GM19438 (cell line): ENCODE measurements around the gene APOA1.

Experiments used
- ATAC-seq: cut with Tn5 transposase; IDR thresholded peaks from one replicate; pipeline ENCODE4 v1.9.1; 2021; ENCODE audit warnings: low read depth; ENCODE audit not compliant: unreplicated experiment

Gene APOA1

GRCh38 chr11:116860303-116860702 is 22.9 kb upstream of the APOA1 start:
- no peak for ATAC-seq

GRCh38 chr11:116859175-116859574 is 21.8 kb upstream of the APOA1 start:
- ATAC-seq, result no peak

DNA sequence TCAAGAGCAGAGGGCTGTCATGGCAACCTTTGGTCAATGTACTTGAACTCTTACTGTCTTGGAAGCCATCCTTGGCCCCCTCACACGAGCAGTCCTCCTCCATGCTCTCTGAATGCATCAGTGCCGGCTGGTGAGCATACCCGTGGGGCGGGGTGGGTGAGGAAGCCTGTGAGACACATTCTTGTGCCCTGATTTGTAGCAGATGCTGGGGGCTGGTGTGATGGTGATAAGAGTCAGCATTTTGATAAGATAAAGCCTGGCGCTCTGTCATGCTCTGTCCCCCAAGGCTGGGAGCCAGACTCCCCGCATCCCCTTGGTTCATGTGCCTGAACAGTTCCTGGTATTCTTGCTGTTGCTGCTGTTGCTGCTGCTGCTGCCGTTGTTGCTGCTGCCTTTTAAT is 20.5 kb upstream of the APOA1 start:
- ATAC-seq, result no peak

DNA sequence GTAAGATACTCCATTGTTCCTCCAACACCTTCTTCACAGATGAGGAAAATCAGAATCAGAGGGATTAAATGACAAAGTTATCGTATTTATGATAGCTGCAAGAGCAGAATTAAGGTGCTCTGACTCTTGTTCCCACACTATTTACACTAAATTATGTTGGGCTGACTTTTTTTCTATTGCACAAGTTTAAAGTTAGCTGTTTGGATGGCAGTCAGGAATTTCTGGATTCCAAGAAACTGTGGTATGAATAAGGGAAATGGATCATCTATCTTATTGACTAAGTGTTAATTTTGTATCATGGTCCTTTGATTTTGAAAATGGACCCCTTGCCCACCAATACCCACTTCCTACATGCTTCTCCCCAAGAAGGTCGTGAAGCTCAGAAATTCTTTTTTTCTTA is 19.9 kb upstream of the APOA1 start:
- ATAC-seq, result no peak

GRCh38 chr11:116856423-116856822 is 19.0 kb upstream of the APOA1 start:
- ATAC-seq, result no peak

DNA sequence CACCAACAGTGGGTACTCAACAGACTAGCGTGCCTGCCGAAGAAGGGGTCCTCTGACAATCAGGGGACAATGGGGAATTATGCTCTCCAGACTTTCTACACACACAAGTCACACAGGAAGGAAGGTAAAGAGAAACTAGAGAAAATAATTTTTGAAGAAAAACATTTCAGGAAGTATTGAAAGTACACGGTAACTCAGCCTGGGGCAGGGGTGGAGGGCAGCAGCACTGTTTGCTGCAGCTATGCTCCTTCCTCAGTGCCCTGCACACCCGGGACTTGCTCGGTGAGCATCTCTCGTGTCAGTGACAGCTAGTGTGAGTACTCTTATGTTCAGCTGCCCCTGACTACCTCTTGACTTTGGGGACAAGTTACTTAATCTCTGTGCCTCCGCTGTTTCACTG is 18.0 kb upstream of the APOA1 start:
- no peak for ATAC-seq

DNA sequence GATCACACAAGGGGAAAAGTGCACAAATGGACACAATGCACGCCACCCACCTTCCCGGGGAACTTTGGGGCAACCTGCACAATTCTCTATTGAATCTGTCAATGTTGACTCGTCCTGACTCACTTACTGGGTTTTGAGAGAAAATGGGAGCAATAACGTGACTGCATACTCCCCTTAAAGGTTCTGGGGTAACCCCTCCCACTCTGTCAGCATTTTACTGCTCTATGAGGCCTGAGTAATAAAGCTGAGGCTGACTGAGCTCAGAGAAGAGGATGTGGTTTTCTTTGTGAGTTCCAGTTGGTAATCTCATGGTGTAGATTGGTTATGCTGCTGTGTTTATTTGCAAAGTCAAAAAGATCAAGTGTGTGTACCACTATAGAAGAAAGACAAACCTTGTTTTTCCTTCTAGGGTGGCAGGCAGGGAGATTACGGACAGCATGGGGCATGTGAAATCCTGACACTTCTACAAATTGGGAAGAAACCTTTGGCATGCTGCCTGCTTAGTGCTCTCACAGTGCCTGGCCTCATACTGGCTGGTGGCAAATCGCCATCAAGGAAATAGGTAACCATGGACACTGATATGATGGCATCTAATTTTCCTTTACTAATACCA is 16.1 kb upstream of the APOA1 start:
- peak; percentile 95 for ATAC-seq

- no peak for ATAC-seq
Measured at GRCh38 chr11:116852261-116853031, 15.0 kb upstream of the APOA1 start.

DNA sequence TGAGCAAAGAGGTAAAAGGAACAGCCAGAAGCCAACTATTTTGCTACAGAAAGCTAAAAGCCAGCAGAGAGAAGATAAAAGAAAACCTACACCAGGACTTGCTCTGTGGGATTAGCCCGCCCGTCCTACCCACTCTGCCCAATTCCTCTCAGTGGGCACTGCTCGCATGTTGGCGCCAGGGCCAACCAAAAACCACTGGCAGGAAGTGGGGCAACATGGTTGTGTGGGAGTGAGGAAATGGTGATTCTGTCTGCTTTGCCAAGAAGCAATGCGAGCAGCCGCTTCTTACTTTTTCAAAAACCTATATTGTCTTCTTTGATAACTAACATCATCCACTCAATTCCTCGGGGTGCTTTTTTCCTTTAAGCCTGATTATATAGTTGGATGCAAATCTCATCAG is 14.2 kb upstream of the APOA1 start:
- ATAC-seq, result no peak

GRCh38 chr11:116849486-116849885 is 12.1 kb upstream of the APOA1 start:
- ATAC-seq, result no peak

DNA sequence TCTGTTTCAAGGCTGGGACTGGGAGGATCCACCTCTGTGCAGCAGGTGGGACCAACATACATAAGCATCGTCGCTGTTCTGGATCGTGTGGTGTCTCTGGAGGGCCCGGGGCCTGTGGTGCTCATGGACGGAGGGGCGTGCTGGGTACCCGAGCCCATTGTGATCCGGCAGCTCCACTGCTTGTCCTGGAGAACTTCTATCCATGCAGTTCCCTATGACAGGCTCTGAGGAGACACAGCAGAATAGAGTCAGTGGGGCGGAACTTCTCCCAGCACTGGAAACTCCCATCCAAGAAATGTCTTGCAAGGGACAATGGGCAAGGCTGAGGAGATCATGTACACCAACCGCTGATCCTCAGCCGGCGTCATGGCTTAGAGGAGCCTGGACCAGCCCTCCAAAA is 11.6 kb upstream of the APOA1 start:
- no peak for ATAC-seq

DNA sequence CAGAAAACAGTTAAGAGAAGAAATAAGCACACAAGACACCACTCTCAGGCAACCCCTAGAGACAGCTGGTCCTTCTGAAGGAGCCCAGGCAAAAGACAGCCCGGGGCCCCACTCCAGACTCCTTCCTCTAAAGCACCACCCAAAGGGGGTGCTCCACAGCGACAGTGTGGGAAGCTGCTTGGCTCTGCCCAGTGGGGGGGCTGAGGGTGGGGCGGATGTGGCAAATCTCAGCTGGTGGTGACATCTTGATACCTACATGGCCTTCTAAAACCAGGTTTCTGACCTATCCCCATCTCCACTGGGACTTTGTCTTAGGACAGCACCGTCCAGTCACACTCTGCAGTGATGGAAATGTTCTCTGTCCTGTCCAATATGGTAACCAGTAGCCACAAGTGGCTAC is 10.2 kb upstream of the APOA1 start:
- no peak for ATAC-seq

- ATAC-seq, result no peak
Measured at GRCh38 chr11:116844722-116845121, 7.3 kb upstream of the APOA1 start.

DNA sequence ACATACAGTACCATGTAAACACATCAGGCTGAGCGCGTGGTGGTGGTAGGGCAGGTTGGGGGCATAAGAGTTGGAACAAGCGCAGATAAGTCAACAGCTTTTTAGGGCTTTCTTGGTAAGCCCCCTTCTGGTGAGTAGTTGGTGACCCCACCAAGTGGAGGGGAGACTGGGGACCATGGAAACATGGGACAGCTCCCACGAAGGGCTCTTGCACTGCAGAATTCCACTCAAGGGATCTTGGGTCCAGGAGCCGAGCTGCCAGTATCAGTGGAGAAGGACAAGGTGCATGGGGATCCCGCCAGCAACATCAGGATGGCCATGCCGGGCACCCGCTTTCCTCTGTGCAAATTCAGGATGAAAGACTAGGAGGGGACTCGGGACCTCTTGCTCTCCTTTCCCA is 6.2 kb upstream of the APOA1 start:
- ATAC-seq, result no peak

GRCh38 chr11:116842909-116843308 is 5.5 kb upstream of the APOA1 start:
- ATAC-seq, result no peak

- ATAC-seq, result no peak
Measured at GRCh38 chr11:116842117-116842516, 4.7 kb upstream of the APOA1 start.

- ATAC-seq, result no peak
Measured at GRCh38 chr11:116840746-116841296, 3.4 kb upstream of the APOA1 start.

DNA sequence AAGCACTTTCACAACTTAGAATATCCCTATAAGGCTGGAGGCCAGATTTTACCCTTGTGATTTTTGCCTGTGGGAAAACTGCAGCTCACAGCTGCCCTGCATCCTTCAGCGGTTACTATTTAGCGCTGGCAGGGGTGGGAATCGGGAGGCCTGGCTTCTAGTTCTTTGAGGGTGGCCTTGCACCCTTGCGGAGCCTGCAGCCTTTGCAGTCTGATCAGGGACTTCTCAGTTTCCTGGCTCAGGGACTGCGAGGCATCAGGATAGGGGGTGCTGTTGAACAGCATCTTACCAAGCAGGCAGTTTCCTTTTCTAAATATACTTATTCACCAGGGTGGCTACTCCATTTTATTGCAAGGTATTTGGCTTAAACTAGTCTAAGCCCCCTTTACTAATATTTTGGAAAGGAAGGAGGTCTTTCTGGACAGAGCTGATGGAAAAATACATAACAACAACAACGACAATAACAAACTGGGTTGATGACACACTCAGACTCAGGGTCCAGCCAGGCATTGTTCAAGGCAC is 2.9 kb upstream of the APOA1 start:
- ATAC-seq, result no peak

- no peak for ATAC-seq
Measured at GRCh38 chr11:116838321-116839084, 1.1 kb upstream of the APOA1 start.

GRCh38 chr11:116836632-116836991 is 810 bp downstream of the APOA1 start:
- no peak for ATAC-seq
